ENCODE data around the gene MRTFA. TPM values are rescaled to one million over a fixed set of nuclear protein-coding genes. Genes with fewer than 3 reads are reported as not detected.

Gene MRTFA
- total RNA-seq, 1 donor from 2014 or later, result 47.8 TPM

DNA sequence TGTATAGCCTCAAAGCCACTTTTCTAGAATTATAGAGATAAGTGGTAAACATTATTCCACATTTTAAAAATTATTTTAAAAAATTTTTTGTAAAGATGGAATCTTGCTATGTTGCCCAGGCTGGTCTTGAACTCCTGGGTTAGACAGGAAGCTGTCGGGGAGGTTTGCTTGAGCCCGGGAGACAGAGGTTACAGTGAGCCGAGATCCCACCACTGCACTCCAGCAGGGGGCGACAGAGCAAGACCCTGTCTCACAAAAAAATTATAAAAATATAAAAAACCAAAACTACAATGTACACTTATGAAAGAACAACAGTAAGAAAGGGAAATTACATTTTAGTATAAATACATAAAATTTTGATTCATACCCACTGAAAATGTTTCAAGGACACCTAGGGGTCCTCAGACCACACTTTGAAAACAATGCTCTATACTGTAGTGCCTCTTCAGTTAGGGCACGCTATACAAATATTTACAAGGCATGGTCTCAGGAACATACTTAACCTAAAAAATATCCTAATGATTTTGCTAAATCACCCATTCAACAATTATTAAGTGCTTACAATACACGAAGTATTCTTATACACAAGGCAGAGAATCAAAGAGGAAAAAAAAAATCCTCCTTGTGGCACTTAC is 111.2 kb downstream of the MRTFA start:
- intact Hi-C loops (cut with micrococcal nuclease), result loop anchor here (1.0 to 2.0 kb wide), 2 partner anchors 111 to 121 kb away; partner anchors contain the start of gene MRTFA
- Mint-ChIP-seq H3K36me3 (ENCODE audit: low read depth) (peaks cover 3% of the 10 kb centered on the region), H3K4me3 (no peak overlapping the region), H3K27me3 (ENCODE audit: insufficient read depth) (no peaks in the 10 kb centered on the region), H3K4me1 (ENCODE audit: low read depth) (peaks cover 18% of the 10 kb centered on the region), H3K27ac (peak overlapping the region; percentile 58), H3K9me3 (no peaks in the 10 kb centered on the region)
- peak; percentile 48 for DNase-seq (ENCODE audit: low spot score)

DNA sequence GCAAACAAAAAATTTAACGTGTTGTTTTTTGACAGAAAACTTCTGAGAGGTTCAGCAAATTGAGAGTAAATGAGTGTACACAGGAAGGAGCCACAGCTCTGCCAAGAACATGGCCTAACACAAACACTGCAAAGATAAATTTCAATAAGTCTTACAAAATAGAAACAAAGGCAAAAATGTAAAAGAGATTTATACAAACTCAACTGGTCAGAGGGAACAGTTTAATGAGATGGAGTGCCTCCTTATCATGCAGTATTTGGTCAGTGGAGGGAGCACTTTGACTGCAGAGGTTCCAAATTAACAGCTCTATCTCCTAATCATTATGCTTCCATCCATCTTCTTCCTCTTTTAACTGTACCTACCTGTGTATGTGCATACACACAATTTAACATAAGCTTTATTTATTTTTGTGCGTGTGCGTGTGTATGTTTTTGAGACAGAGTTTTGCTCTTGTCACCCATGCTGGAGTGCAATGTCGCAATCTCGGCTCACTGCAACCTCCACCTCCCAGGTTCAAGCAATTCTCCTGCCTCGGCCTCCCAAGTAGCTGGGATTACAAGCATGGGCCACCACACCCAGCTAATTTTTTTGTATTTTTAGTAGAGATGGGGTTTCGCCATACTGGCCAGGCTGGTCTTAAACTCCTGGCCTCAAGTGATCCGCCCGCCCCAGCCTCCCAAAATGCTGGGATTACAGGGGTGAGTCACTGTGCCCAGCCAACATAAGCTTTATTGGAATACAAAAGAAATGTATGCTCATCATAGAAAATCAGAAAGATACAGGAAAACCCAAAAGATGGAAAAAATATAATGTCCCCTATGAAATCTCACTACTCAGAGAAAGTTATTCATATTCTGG is 111.9 kb downstream of the MRTFA start:
- peaks cover 3% of the 10 kb centered on the region for H3K36me3 Mint-ChIP-seq (ENCODE audit: low read depth)
- H3K4me1 Mint-ChIP-seq (ENCODE audit: low read depth), result peaks cover 18% of the 10 kb centered on the region
- intact Hi-C loops (cut with micrococcal nuclease), result loop anchor here (1.0 to 2.0 kb wide), 2 partner anchors 112 to 122 kb away; partner anchors contain the start of gene MRTFA
- no peak overlapping the region for H3K4me3 Mint-ChIP-seq
- H3K27ac Mint-ChIP-seq, result no peak overlapping the region
- H3K9me3 Mint-ChIP-seq, result no peaks in the 10 kb centered on the region
- no peak for DNase-seq (ENCODE audit: low spot score)
- no peaks in the 10 kb centered on the region for H3K27me3 Mint-ChIP-seq (ENCODE audit: insufficient read depth)

DNA sequence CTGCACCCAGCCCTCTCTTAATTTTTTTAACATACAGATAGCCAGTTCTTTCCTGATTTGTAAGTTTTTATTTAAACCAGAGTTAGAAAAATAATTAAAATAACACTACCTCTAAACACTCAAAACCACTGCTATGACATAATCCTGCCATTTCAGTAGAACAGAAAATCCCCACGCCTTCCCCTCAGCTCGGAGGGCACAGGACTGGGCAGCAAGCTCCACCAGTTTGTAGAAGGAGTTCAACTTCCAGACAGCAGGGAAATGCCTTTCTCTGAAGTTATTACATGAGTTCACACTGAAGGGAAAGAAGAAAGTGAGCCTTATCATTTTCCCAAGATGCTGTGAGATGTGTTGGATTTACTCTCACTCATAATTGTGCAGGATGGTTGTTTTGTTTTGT is 114.4 kb downstream of the MRTFA start:
- intact Hi-C loops (cut with micrococcal nuclease), result no loop called here
- H3K27ac Mint-ChIP-seq, result no peak overlapping the region
- H3K9me3 Mint-ChIP-seq, result no peaks in the 10 kb centered on the region
- DNase-seq (ENCODE audit: low spot score), result no peak
- no peaks in the 10 kb centered on the region for H3K27me3 Mint-ChIP-seq (ENCODE audit: insufficient read depth)
- H3K36me3 Mint-ChIP-seq (ENCODE audit: low read depth), result peaks cover 11% of the 10 kb centered on the region
- H3K4me3 Mint-ChIP-seq, result no peak overlapping the region
- peaks cover 26% of the 10 kb centered on the region for H3K4me1 Mint-ChIP-seq (ENCODE audit: low read depth)

DNA sequence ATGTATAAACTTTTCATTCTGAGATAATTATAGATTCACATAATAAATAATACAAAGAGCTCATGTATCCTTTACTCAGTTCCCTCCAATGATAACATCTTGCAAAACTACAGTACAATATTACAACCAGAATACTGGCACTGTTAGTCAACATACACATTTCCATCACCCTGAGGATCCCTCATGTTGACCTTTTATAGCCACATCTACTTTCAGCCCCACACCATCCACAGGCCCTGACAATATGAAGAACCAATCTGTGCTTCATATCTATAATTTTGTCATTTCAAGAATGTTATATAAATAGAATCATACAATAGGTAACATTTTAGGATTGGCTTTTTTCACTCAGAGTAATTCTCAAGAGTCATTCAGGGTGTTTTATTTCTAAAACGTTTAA is 115.5 kb downstream of the MRTFA start:
- H3K36me3 Mint-ChIP-seq (ENCODE audit: low read depth), result peaks cover 12% of the 10 kb centered on the region
- intact Hi-C loops (cut with micrococcal nuclease), result no loop called here
- peaks cover 26% of the 10 kb centered on the region for H3K4me1 Mint-ChIP-seq (ENCODE audit: low read depth)

DNA sequence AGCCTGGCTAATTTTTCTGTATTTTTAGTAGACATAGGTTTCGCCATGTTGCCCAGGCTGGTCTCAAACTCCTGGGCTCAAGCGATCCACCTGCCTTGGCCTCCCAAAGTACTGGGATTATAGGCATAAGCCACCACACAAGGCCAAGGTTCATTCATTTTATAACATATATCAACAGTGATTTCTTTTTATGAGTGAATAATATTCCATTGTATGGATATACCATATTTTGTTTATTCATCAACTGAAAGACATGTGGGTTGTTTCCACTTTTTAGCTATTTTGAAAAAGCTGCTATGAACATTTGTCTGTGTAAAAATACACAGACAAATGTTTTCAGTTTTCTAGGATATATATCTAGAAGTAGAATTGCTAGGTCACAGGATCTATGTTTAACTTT is 116.0 kb downstream of the MRTFA start:
- intact Hi-C loops (cut with micrococcal nuclease), result no loop called here
- H3K27ac Mint-ChIP-seq, result peak overlapping the region; percentile 23
- peaks cover 26% of the 10 kb centered on the region for H3K4me1 Mint-ChIP-seq (ENCODE audit: low read depth)
- H3K4me3 Mint-ChIP-seq, result peak overlapping the region; percentile 11
- DNase-seq (ENCODE audit: low spot score), result no peak
- peaks cover 10% of the 10 kb centered on the region for H3K36me3 Mint-ChIP-seq (ENCODE audit: low read depth)
- H3K9me3 Mint-ChIP-seq, result no peaks in the 10 kb centered on the region
- H3K27me3 Mint-ChIP-seq (ENCODE audit: insufficient read depth), result no peaks in the 10 kb centered on the region

More for the DNA sequence above, 115.5 kb downstream of the MRTFA start:
- no peaks in the 10 kb centered on the region for H3K9me3 Mint-ChIP-seq
- DNase-seq (ENCODE audit: low spot score), result no peak
- no peaks in the 10 kb centered on the region for H3K27me3 Mint-ChIP-seq (ENCODE audit: insufficient read depth)
- H3K4me3 Mint-ChIP-seq, result no peak overlapping the region
- H3K27ac Mint-ChIP-seq, result no peak overlapping the region

DNA sequence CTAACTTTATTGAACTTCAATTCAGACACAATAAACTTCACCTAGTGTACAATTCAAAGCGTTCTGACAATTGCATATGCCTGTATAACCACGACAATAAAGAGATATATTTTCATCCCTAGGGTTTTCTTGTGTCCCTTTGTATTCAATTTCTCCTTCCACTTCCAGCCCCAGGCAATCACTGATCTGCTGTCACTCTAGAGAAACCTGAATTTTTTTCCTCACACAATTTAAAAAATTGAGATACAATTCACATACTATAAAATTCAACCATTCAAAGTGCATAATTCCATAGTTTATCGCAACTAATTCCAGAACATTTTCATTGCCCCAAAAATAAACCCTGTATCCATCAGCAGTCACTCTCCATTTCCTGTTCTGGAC is 116.6 kb downstream of the MRTFA start:
- intact Hi-C loops (cut with micrococcal nuclease), result loop anchor here (1.0 to 10.0 kb wide), 4 partner anchors 13 to 375 kb away; no protein-coding TSS in a partner anchor
- Mint-ChIP-seq H3K4me1 (ENCODE audit: low read depth) (peaks cover 26% of the 10 kb centered on the region), H3K27ac (peak overlapping the region; percentile 23), H3K27me3 (ENCODE audit: insufficient read depth) (no peaks in the 10 kb centered on the region), H3K9me3 (no peaks in the 10 kb centered on the region), H3K4me3 (peak overlapping the region; percentile 11), H3K36me3 (ENCODE audit: low read depth) (peaks cover 10% of the 10 kb centered on the region)
- DNase-seq (ENCODE audit: low spot score), result no peak

DNA sequence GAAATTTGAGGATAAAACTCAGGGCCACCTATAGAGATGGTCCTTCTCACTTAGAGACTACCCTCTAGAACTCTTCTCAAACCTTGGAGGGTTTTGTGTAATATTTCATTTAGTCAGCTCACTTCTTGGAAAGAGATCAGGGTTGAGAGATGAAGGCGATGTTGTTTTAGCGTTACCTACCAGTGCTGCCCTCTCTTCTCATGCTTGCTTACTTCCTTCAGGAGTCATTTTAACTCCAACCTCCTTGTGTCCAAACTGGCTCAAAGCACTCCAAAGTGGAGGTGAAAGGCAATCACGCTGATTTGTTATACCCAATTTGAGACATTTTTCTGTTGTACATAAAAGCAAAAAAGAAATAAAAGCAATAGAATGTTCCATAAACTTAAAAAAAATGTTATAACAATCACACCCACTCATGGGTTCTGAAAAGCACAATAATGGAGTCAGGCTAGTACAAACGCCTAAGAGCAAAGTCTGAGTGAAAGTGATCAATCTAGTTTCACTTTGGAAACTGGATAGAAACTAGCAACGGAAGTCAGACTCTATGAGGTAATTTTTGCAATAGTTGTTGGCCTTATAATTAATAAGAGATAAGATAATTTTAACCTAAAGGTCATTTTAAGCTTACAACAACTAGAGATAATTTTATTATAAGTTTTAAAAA is 117.1 kb downstream of the MRTFA start:
- intact Hi-C loops (cut with micrococcal nuclease), result loop anchor here (1.0 to 10.0 kb wide), 4 partner anchors 13 to 375 kb away; no protein-coding TSS in a partner anchor
- Mint-ChIP-seq H3K4me1 (ENCODE audit: low read depth) (peaks cover 26% of the 10 kb centered on the region), H3K27ac (peak overlapping the region; percentile 83), H3K4me3 (peak overlapping the region; percentile 50), H3K9me3 (no peaks in the 10 kb centered on the region), H3K36me3 (ENCODE audit: low read depth) (peaks cover 10% of the 10 kb centered on the region), H3K27me3 (ENCODE audit: insufficient read depth) (no peaks in the 10 kb centered on the region)
- DNase-seq (ENCODE audit: low spot score), result no peak

DNA sequence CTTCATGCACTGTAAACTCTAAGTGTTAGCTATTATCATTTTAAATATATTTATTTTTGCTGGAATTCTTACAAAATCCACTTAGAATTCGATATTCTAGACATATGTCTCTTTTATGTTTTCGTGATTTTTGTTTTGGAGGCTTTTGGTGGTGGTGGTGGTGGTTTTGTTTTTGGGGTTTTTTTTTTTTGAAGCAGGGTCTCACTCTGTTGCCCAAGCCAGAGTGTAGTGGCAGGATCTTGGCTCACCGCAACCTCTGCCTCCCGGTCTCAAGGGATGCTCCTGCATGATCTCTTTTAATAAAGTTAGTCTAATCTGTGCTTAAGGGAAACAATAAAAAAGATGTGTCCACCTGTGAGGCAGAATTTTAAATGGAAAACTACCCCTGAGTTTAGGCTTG is 117.7 kb downstream of the MRTFA start:
- no peaks in the 10 kb centered on the region for H3K27me3 Mint-ChIP-seq (ENCODE audit: insufficient read depth)
- peaks cover 26% of the 10 kb centered on the region for H3K4me1 Mint-ChIP-seq (ENCODE audit: low read depth)
- peak overlapping the region; percentile 50 for H3K4me3 Mint-ChIP-seq
- H3K36me3 Mint-ChIP-seq (ENCODE audit: low read depth), result peaks cover 10% of the 10 kb centered on the region
- DNase-seq (ENCODE audit: low spot score), result no peak
- peak overlapping the region; percentile 83 for H3K27ac Mint-ChIP-seq
- intact Hi-C loops (cut with micrococcal nuclease), result loop anchor here (1.0 to 10.0 kb wide), 4 partner anchors 14 to 376 kb away; no protein-coding TSS in a partner anchor
- no peaks in the 10 kb centered on the region for H3K9me3 Mint-ChIP-seq

DNA sequence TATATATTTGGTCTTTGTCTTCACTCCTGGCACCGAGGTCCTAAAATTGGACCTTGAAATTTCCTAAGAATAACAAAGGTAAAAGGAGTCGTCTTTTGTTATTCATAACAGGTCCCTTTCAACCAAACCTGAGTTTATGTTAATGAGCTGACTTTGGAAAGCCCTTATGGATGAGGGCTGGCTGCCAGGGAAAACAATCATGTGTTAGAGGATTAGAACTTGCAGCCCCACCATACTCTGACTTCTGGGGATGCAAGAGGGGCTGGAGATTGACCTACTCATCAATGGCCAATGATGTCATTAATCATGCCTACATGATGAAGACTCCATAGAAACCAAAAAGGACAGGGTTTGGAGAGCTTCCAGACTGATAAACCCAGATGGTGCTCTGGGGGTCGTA is 118.9 kb downstream of the MRTFA start:
- no peak overlapping the region for H3K27ac Mint-ChIP-seq
- no peak for DNase-seq (ENCODE audit: low spot score)
- intact Hi-C loops (cut with micrococcal nuclease), result loop anchor here (2.0 to 10.0 kb wide), 2 partner anchors 15 to 377 kb away; no protein-coding TSS in a partner anchor
- H3K9me3 Mint-ChIP-seq, result no peaks in the 10 kb centered on the region
- peaks cover 26% of the 10 kb centered on the region for H3K4me1 Mint-ChIP-seq (ENCODE audit: low read depth)
- no peak overlapping the region for H3K4me3 Mint-ChIP-seq
- peaks cover 10% of the 10 kb centered on the region for H3K36me3 Mint-ChIP-seq (ENCODE audit: low read depth)
- H3K27me3 Mint-ChIP-seq (ENCODE audit: insufficient read depth), result no peaks in the 10 kb centered on the region

DNA sequence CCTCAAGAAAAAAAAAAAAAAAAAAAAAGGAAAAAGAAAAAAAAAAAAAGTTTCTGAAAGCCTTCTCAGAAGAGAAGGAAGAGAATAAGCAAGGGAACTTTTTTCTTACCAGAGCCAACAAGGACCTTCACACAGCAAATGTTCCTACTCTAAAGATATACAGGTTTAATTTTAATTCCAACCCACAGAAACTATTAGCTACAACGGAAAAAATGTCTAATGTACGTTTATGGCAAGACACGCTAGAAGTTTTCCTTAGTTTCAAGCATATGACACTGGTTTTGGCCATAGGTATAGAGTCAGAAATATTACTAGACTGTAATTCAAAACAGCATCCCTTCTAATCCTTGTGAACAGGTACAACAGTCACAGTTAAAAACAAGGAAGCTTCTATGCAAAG is 120.1 kb downstream of the MRTFA start:
- Mint-ChIP-seq H3K27me3 (ENCODE audit: insufficient read depth) (no peaks in the 10 kb centered on the region), H3K4me3 (no peak overlapping the region), H3K36me3 (ENCODE audit: low read depth) (peaks cover 10% of the 10 kb centered on the region), H3K9me3 (no peaks in the 10 kb centered on the region), H3K27ac (no peak overlapping the region), H3K4me1 (ENCODE audit: low read depth) (peaks cover 26% of the 10 kb centered on the region)
- DNase-seq (ENCODE audit: low spot score), result no peak
- intact Hi-C loops (cut with micrococcal nuclease), result loop anchor here (10.0 kb wide), 1 partner anchor 378 kb away; no protein-coding TSS in a partner anchor

DNA sequence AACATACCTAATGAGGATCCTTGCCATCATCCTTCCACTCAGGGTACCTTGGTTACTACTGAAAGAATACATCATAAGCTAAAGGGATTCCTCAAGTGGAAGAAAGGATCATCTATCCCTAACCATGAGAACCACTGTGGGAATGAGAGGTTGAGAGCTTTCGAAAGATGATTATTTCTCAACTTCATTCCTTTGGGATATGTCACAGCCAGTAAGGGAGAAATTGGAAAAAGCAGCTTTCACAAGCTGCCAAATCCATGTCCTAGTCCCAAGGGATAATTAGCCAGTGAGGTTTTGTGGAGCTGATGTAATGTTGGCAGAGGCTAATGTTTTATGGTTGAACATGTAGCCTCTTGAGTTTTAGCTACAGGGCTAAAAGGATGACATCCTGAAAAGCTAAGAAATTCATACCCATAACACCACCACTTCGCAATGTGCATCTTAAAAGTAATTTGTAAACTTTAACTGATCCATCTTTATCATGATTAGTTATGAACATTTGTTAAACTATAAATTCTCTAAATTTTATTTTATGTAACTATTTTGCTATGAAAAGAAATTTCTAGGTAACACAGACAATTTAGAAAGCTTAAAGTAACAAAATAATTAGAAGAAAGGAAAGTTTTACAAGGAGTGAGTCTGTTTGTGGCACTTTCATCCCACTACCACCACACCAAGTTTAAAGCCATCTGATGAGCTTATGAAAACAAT is 123.9 kb downstream of the MRTFA start:
- no peak for DNase-seq (ENCODE audit: low spot score)
- Mint-ChIP-seq H3K27ac (no peak overlapping the region), H3K4me1 (ENCODE audit: low read depth) (peaks cover 8% of the 10 kb centered on the region), H3K27me3 (ENCODE audit: insufficient read depth) (no peaks in the 10 kb centered on the region), H3K4me3 (no peak overlapping the region), H3K9me3 (no peaks in the 10 kb centered on the region), H3K36me3 (ENCODE audit: low read depth) (peaks cover 4% of the 10 kb centered on the region)
- intact Hi-C loops (cut with micrococcal nuclease), result loop anchor here (10.0 kb wide), 1 partner anchor 382 kb away; no protein-coding TSS in a partner anchor

DNA sequence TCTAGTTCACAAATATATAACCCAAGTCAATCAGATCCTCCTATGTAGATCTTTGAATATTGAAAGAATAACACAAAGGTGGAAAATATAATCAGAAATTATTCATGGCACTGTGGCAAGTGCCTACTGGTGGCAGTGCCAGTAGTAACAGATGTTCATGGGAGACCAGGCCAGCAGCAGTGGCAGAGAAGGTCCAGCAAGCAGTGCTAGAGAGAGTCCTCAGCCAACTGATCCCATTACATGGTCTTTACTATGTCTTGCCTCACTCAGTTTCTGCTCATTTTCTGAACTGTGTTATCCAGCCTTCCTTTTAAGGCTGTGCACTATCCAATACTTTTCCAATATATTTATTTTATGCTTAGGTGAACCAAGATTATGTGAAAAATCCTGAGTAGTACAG is 124.9 kb downstream of the MRTFA start:
- H3K27me3 Mint-ChIP-seq (ENCODE audit: insufficient read depth), result no peaks in the 10 kb centered on the region
- no peaks in the 10 kb centered on the region for H3K36me3 Mint-ChIP-seq (ENCODE audit: low read depth)
- no peak overlapping the region for H3K27ac Mint-ChIP-seq
- DNase-seq (ENCODE audit: low spot score), result no peak
- no peaks in the 10 kb centered on the region for H3K9me3 Mint-ChIP-seq
- H3K4me3 Mint-ChIP-seq, result no peak overlapping the region
- intact Hi-C loops (cut with micrococcal nuclease), result loop anchor here (10.0 kb wide), 1 partner anchor 383 kb away; no protein-coding TSS in a partner anchor
- H3K4me1 Mint-ChIP-seq (ENCODE audit: low read depth), result peaks cover 8% of the 10 kb centered on the region
